H9 (cell line): ENCODE results near the gene GPC3. TPM values are rescaled to one million over a fixed set of nuclear protein-coding genes. Genes with fewer than 3 reads are reported as not detected.

Experiments used
- DNase-seq: peaks from one replicate; pipeline ENCODE4 v3.0.0-alpha.2; 2017
- H2AFZ ChIP-seq: one replicate; pipeline ENCODE4 v1.6.1; 2013; ENCODE audit warnings: mild to moderate bottlenecking, low read length, control low read depth, moderate library complexity
- H2AK5ac ChIP-seq: 2 replicates; pipeline ENCODE4 v1.6.1; 2013; ENCODE audit warnings: low read length, control low read depth, mixed read lengths; ENCODE audit not compliant: insufficient read length
- H2BK120ac ChIP-seq: one replicate; pipeline ENCODE4 v1.6.1; 2013; ENCODE audit warnings: low read depth, mild to moderate bottlenecking, low read length, control low read depth, inconsistent platforms; ENCODE audit not compliant: poor library complexity, severe bottlenecking
- H2BK12ac ChIP-seq: 2 replicates; pipeline ENCODE4 v1.6.1; 2013; ENCODE audit warnings: low read length, control low read depth, mixed read lengths, low read depth; ENCODE audit not compliant: insufficient read length
- H2BK15ac ChIP-seq: 2 replicates; pipeline ENCODE4 v1.6.1; 2013; ENCODE audit warnings: low read depth, low read length, control low read depth
- H2BK20ac ChIP-seq: one replicate; pipeline ENCODE4 v1.6.1; 2013; ENCODE audit warnings: low read depth, mild to moderate bottlenecking, low read length, control low read depth, inconsistent platforms; ENCODE audit not compliant: poor library complexity, severe bottlenecking
- H2BK5ac ChIP-seq: 2 replicates; pipeline ENCODE4 v1.6.1; 2013; ENCODE audit warnings: low read length, control low read depth, mixed read lengths; ENCODE audit not compliant: insufficient read length
- H3K14ac ChIP-seq: 2 replicates; pipeline ENCODE4 v1.6.1; 2013; ENCODE audit warnings: low read length, control low read depth; ENCODE audit not compliant: insufficient read depth
- H3K18ac ChIP-seq: 2 replicates; pipeline ENCODE4 v1.6.1; 2013; ENCODE audit warnings: low read depth, mild to moderate bottlenecking, mixed read lengths, low read length, control low read depth; ENCODE audit not compliant: insufficient read length
- H3K23ac ChIP-seq: 2 replicates; pipeline ENCODE4 v1.6.1; 2013; ENCODE audit warnings: low read length, control low read depth, mixed read lengths, low read depth; ENCODE audit not compliant: insufficient read length
- H3K23me2 ChIP-seq: 2 replicates; pipeline ENCODE4 v1.6.1; 2013; ENCODE audit warnings: low read depth, mild to moderate bottlenecking, mixed read lengths, low read length, control low read depth; ENCODE audit not compliant: insufficient read length, poor library complexity, severe bottlenecking
- H3K27ac ChIP-seq: 2 replicates; pipeline ENCODE4 v1.5.1; 2013; ENCODE audit warnings: low read length, control low read depth, mixed read lengths, low read depth; ENCODE audit not compliant: insufficient read length
- H3K27me3 ChIP-seq: 2 replicates; pipeline ENCODE4 v1.6.1; 2013; ENCODE audit warnings: low read length, control low read depth, inconsistent platforms; ENCODE audit not compliant: insufficient read depth
- H3K4ac ChIP-seq: 2 replicates; pipeline ENCODE4 v1.6.1; 2013; ENCODE audit warnings: low read depth, mild to moderate bottlenecking, control low read depth, inconsistent platforms, low read length, moderate library complexity
- H3K4me1 ChIP-seq: 2 replicates; pipeline ENCODE4 v1.6.1; 2013; ENCODE audit warnings: low read length, control low read depth, inconsistent platforms; ENCODE audit not compliant: insufficient read depth
- H3K4me2 ChIP-seq: 2 replicates; pipeline ENCODE4 v1.6.1; 2013; ENCODE audit warnings: low read length, control low read depth, mixed read lengths; ENCODE audit not compliant: insufficient read length, insufficient read depth
- H3K56ac ChIP-seq: 2 replicates; pipeline ENCODE4 v1.6.1; 2013; ENCODE audit warnings: low read depth, mild to moderate bottlenecking, mixed read lengths, low read length, control low read depth; ENCODE audit not compliant: insufficient read length
- H3K79me1 ChIP-seq: 2 replicates; pipeline ENCODE4 v1.6.1; 2013; ENCODE audit warnings: low read depth, mild to moderate bottlenecking, moderate library complexity, low read length, control low read depth, inconsistent platforms; ENCODE audit not compliant: insufficient read depth, poor library complexity, severe bottlenecking
- H3K79me2 ChIP-seq: 2 replicates; pipeline ENCODE4 v1.6.1; 2013; ENCODE audit warnings: low read length, control low read depth, inconsistent platforms; ENCODE audit not compliant: insufficient read depth
- H3K9ac ChIP-seq: 2 replicates; pipeline ENCODE4 v1.6.1; 2013; ENCODE audit warnings: low read length, control low read depth, mixed read lengths; ENCODE audit not compliant: insufficient read length; ENCODE audit errors: extremely low read depth
- H3K9me3 ChIP-seq: one replicate; pipeline ENCODE4 v1.6.1; 2013; ENCODE audit warnings: low read depth, low read length, inconsistent platforms; ENCODE audit not compliant: control insufficient read depth
- H3T11ph ChIP-seq: one replicate; pipeline ENCODE4 v1.6.1; 2013; ENCODE audit warnings: mild to moderate bottlenecking, low read length, control low read depth, inconsistent platforms
- H4K20me1 ChIP-seq: one replicate; pipeline ENCODE4 v1.6.1; 2013; ENCODE audit not compliant: control insufficient read depth, insufficient read length, insufficient read depth
- H4K5ac ChIP-seq: 2 replicates; pipeline ENCODE4 v1.6.1; 2013; ENCODE audit warnings: low read depth, mild to moderate bottlenecking, mixed read lengths, low read length, control low read depth; ENCODE audit not compliant: insufficient read length
- H4K8ac ChIP-seq: replicated peaks from 2 replicates; pipeline ENCODE4 v1.6.1; 2013; ENCODE audit warnings: low read length, control low read depth, mixed read lengths, low read depth; ENCODE audit not compliant: insufficient read length
- H4K91ac ChIP-seq: 2 replicates; pipeline ENCODE4 v1.6.1; 2013; ENCODE audit warnings: low read depth, mild to moderate bottlenecking, moderate library complexity, mixed read lengths, low read length, control low read depth; ENCODE audit not compliant: insufficient read length
- H3K27ac Mint-ChIP-seq, 3 experiments: 2 replicates in 2 of 3; 3 replicates in 1 of 3; pipeline ENCODE4 v1.8.0; 2020 to 2021; ENCODE audit warnings: mixed read lengths in 3 of 3, mild to moderate bottlenecking in 1 of 3, moderate library complexity in 1 of 3
- H3K27me3 Mint-ChIP-seq: 2 replicates; pipeline ENCODE4 v1.8.0; 2021; ENCODE audit warnings: low read depth, mild to moderate bottlenecking, moderate library complexity, mixed read lengths
- H3K36me3 Mint-ChIP-seq, 3 experiments: 2 replicates in 2 of 3; 3 replicates in 1 of 3; pipeline ENCODE4 v1.8.0; 2020 to 2021; ENCODE audit warnings: low read depth in 3 of 3, mixed read lengths in 3 of 3; ENCODE audit not compliant: insufficient read depth in 1 of 3
- H3K4me1 Mint-ChIP-seq, 2 experiments: 2 replicates each; pipeline ENCODE4 v1.8.0; 2020; ENCODE audit warnings: mixed read lengths in 2 of 2
- H3K4me3 Mint-ChIP-seq, 2 experiments: 2 replicates in 1 of 2; 3 replicates in 1 of 2; pipeline ENCODE4 v1.8.0; 2020 to 2021; ENCODE audit warnings: mild to moderate bottlenecking in 2 of 2, mixed read lengths in 2 of 2, moderate library complexity in 1 of 2
- H3K9me3 Mint-ChIP-seq, 2 experiments: 2 replicates in 1 of 2; 3 replicates in 1 of 2; pipeline ENCODE4 v1.8.0; 2020; ENCODE audit warnings: mild to moderate bottlenecking in 2 of 2, mixed read lengths in 2 of 2, moderate library complexity in 1 of 2
- WGBS: extraction: QIAGEN DNeasy Blood & Tissue Kit; methylation state at CpG from one replicate; pipeline ENCODE4 v1.1.7; 2013; ENCODE audit warnings: missing lambda C conversion rate, low lambda C conversion rate, mixed read lengths; ENCODE audit not compliant: insufficient read length; ENCODE audit errors: extremely low coverage; 5-methylcytosine and 5-hydroxymethylcytosine counted together
- total RNA-seq: library from RNA; stranded (reverse); gene quantifications from 2 replicates; pipeline ENCODE4 v1.2.1, GENCODE V29; 2021
- TF ChIP-seq, protein P1 (sequence below): fragments of 200-600 bp; sonication (generic); conservative IDR thresholded peaks from 3 replicates; pipeline ENCODE4 v1.8.0; 2021; ENCODE audit warnings: antibody characterized with exemption, mild to moderate bottlenecking

Gene GPC3
- total RNA-seq, 1 experiment from 2014 or later: 108 TPM

DNA sequence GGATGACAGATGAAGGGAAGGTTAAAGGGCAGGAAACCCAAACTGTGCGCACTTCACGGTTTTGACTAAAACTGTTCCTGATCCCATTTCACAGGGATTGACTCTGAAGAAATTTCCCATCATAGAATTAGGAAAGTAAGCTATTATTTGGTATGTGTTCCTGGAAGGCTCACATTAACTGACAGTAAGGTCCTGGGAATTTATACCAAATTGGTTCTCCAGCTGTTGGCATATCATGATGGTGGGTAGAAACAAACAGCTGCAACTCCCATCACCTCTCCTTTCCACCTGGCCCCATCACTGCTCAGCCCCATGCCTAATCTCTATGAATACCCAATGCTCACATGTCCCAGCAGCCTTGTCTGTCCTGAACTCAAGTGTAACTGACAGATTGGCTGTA, 121.2 kb downstream of the GPC3 start:
- no CpG with 5 or more reads among the region's 2 CpGs for WGBS
- Mint-ChIP-seq H3K4me3 (no peak overlapping the region), H3K36me3 (peaks cover 7 to 43% (median 10%) of the 10 kb centered on the region in 3 experiments; a peak in 6 of 7 replicates), H3K4me1 (peaks cover 30 to 32% of the 10 kb centered on the region in 2 experiments), H3K27me3 (no peaks in the 10 kb centered on the region; the same call in none of the 2 replicates), H3K27ac (no peak overlapping the region), H3K9me3 (peaks cover 8 to 10% of the 10 kb centered on the region in 2 experiments; a peak in 1 of 5 replicates)
- Histone ChIP-seq H3K23ac (no peak overlapping the region), H4K91ac (no peak overlapping the region), H2BK12ac (no peak overlapping the region), H3K9ac (no peak overlapping the region), H3K79me2 (no peaks in the 10 kb centered on the region), H2BK120ac (no peak overlapping the region), H4K20me1 (no peaks in the 10 kb centered on the region), H3K23me2 (no peaks in the 10 kb centered on the region), H3K27me3 (no peaks in the 10 kb centered on the region), H3T11ph (no peak overlapping the region), H3K79me1 (no peaks in the 10 kb centered on the region), H3K14ac (no peak overlapping the region), H3K4me2 (no peak overlapping the region), H3K4ac (no peak overlapping the region), H2BK15ac (no peak overlapping the region), H3K9me3 (no peaks in the 10 kb centered on the region), H2AK5ac (no peak overlapping the region), H3K18ac (no peak overlapping the region), H3K27ac (no peak overlapping the region), H3K56ac (no peak overlapping the region), H4K5ac (no peak overlapping the region), H2AFZ (no peak overlapping the region), H4K8ac (no peak overlapping the region), H2BK5ac (no peak overlapping the region), H2BK20ac (no peak overlapping the region), H3K4me1 (no peaks in the 10 kb centered on the region)
- TF ChIP-seq, protein P1, sequence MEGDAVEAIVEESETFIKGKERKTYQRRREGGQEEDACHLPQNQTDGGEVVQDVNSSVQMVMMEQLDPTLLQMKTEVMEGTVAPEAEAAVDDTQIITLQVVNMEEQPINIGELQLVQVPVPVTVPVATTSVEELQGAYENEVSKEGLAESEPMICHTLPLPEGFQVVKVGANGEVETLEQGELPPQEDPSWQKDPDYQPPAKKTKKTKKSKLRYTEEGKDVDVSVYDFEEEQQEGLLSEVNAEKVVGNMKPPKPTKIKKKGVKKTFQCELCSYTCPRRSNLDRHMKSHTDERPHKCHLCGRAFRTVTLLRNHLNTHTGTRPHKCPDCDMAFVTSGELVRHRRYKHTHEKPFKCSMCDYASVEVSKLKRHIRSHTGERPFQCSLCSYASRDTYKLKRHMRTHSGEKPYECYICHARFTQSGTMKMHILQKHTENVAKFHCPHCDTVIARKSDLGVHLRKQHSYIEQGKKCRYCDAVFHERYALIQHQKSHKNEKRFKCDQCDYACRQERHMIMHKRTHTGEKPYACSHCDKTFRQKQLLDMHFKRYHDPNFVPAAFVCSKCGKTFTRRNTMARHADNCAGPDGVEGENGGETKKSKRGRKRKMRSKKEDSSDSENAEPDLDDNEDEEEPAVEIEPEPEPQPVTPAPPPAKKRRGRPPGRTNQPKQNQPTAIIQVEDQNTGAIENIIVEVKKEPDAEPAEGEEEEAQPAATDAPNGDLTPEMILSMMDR: no peak
- no peak for DNase-seq
